Measurements from ENCODE around the gene TAS2R1.
"Not testable (repeated sequence)": the region's sequence is repeated elsewhere in the genome, so short reads cannot be mapped to it uniquely, and the experiment has no call there.

The TAS2R1 gene

DNA sequence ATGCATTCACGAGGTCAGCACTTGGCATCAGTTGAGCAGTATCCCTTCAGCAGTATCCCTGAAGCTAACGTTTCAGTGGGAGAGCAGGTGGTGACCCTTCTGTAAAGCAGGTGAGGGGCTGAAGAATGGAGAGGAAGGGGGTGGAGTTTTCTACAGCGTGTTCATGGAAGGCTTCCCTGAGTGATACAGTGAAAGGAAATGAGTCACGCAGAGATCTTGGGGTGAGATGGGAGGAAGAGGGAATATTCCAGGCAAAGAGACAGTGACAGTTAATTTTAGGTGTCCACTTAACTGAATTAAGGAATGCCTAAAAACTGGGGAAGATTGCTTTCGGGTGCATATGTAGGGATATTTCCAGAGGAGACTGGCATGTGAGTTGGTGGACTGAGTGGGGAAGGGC lies 25.7 kb downstream of the TAS2R1 start:
- no peak overlapping the region for H3K27ac ChIP-seq
- TF ChIP-seq, protein P1, sequence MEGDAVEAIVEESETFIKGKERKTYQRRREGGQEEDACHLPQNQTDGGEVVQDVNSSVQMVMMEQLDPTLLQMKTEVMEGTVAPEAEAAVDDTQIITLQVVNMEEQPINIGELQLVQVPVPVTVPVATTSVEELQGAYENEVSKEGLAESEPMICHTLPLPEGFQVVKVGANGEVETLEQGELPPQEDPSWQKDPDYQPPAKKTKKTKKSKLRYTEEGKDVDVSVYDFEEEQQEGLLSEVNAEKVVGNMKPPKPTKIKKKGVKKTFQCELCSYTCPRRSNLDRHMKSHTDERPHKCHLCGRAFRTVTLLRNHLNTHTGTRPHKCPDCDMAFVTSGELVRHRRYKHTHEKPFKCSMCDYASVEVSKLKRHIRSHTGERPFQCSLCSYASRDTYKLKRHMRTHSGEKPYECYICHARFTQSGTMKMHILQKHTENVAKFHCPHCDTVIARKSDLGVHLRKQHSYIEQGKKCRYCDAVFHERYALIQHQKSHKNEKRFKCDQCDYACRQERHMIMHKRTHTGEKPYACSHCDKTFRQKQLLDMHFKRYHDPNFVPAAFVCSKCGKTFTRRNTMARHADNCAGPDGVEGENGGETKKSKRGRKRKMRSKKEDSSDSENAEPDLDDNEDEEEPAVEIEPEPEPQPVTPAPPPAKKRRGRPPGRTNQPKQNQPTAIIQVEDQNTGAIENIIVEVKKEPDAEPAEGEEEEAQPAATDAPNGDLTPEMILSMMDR (IDR thresholded peaks at IDR 0.05) = no peak
- TF ChIP-seq ZFX (IDR thresholded peaks at IDR 0.05; ENCODE audit: borderline replicate concordance) = no peak

DNA sequence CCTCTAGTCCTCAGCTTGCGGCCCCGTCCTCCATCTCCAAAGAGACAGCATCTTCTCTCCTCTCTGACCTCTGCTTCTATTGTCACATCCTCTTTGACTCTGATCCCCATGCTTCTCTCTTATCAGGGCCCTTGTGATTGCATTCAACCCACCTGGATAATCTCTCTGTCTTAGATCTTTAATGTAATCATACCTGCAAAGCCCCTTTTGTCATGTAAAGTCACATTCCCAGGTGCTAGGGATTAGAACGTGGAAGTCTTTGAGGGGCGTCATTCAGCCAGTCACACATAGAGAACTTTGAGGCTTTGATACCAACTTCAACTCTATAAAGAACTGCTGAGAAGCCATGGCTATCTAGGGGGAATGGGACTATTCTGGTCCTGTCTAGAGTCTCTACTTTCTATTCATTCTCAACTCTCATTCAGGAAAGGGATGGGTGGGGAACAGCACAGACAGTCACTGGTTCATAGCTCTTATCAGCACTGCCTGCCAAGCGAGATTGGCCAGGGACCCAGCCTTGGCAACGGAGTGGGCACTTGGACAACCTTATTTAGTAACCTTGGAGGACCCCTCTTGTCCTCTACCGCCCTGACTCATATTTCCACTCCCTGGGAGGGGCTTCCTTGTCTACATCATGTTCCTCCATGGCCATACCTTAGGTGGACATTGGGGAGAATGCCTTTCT lies 29.0 kb downstream of the TAS2R1 start:
- no peak overlapping the region for H3K27ac ChIP-seq
- TF ChIP-seq ZFX (IDR thresholded peaks at IDR 0.05; ENCODE audit: borderline replicate concordance) = no peak
- TF ChIP-seq, protein P1 (IDR thresholded peaks at IDR 0.05) = no peak

DNA sequence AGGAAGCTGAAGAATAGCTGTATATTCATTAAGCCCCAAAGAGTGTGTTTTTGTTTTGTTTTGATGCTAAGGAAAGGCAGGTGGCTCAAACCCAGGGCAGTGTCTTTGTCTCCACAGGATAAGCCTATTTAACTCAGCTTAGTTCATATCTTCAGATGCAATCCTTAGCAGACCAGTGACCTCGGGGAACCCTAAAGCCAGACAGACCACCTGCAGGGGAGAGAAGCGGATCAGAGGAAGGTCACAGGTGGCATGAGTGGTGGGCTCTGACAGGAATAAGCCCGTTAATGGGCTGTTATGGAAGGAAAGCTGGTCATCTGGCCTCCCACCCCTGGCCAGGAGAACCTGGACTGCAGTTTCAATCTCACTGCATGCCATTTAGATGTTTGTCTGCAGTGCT lies 30.8 kb downstream of the TAS2R1 start:
- no peak for TF ChIP-seq ZFX (IDR thresholded peaks at IDR 0.05; ENCODE audit: borderline replicate concordance)
- no peak overlapping the region for H3K27ac ChIP-seq

DNA sequence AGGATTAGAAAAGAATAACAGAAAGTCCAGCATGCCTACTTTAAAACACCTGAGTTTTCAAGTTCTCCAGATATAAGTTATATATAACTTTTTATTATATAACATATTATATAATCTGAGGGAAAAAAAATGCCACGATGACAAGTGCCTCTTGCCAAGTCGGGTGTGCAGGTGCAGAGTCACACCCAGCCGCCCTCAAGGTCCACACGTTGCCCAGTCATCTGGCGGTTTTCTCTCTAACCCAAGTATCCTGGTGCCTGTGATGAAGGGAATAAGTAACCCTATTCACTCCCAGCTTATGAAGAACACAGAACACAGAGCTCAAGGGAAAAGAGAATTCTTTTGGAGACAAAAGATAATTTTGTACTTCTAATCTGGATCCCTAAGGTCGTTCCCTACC lies 31.8 kb downstream of the TAS2R1 start:
- not testable (repeated sequence) for H3K27ac ChIP-seq

DNA sequence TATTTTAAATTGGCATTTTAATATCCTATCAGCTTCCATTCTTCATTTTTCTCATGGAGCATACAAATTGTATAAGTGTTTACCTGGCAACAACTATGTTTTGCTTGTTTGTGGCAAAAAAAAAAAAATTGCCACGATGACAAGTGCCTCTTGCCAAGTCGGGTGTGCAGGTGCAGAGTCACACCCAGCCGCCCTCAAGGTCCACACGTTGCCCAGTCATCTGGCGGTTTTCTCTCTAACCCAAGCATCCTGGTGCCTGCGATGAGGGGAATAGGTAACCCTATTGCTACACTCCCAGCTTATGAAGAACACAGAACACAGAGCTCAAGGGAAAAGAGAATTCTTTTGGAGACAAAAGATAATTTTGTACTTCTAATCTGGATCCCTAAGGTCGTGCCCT lies 32.8 kb downstream of the TAS2R1 start:
- H3K27ac ChIP-seq = not testable (repeated sequence)

DNA sequence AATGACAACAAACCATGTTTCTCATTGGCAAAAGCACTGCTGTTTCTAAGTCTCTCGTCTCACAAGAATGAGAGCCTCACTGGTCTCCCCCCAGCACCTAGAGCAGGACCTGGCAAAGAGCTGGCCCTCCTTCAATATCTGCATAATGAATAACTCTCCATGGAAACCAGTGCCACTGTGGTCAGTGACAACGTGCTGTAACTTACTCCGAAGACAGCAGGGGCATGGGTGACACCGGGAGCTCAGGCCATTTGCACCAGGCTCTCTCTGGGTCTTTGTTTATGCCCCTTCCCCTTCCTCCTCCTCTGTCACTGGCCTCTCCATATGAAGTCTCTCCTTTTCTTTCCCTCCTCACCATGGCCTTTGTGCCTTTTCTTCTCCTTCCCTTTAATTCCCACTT lies 33.3 kb downstream of the TAS2R1 start:
- TF ChIP-seq, protein P1 (IDR thresholded peaks at IDR 0.05) = no peak
- TF ChIP-seq ZFX (IDR thresholded peaks at IDR 0.05; ENCODE audit: borderline replicate concordance) = no peak

DNA sequence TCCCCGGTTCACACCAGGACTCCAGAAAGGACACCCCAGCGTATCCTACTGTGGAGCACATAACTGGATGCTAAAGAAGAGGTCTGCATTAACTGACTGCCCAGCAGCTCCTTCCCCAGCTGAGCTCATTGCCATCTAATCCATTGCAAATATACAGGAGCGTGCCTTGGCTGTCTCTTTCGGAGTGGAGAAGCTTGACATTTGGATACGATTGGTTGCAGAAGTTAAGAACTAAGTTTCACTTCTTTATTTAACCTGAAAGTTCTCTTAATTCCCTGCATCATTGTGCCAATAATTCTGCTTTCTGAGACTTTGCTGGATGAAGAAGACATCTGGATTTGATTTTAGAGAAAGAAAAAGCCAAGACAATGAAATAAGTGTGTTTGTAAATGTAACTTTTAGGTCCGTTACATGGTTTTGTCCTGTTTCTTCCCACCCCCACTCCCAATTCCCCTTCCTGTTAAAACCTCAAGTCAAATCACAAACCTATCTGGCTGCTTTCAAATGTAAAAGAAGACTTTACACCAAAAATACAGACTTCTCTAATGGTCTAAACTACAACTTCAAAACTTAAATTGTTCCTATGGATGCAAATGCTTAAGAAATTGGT lies 33.9 kb downstream of the TAS2R1 start:
- TF ChIP-seq ZFX (IDR thresholded peaks at IDR 0.05; ENCODE audit: borderline replicate concordance) = no peak
- TF ChIP-seq, protein P1 (IDR thresholded peaks at IDR 0.05) = no peak

More for the DNA sequence above, 33.3 kb downstream of the TAS2R1 start:
- no peak overlapping the region for H3K27ac ChIP-seq

DNA sequence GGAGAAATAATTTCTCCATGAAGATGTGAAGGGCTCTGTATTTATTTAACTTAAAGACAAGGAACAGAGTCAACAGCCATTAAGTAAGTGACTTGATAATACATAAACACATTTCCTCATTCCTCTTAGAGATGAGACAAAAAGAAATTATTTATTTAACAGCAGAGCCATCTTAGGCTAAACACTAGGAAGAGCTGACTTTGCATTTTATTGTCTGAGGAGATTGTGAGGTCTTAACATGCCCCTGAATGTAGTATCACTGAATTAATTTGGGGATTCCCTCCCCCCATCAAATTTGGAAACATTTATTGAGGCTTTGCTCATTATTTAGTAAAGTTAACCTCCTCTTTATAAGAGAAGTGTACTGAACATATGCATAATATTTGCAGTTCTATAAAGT lies 35.2 kb downstream of the TAS2R1 start:
- no peak for TF ChIP-seq ZFX (IDR thresholded peaks at IDR 0.05; ENCODE audit: borderline replicate concordance)
- TF ChIP-seq, protein P1 (IDR thresholded peaks at IDR 0.05) = no peak
- H3K27ac ChIP-seq = no peak overlapping the region

More for the DNA sequence above, 33.9 kb downstream of the TAS2R1 start:
- H3K27ac ChIP-seq = no peak overlapping the region

Data from 22Rv1 (cell line).